Measurements from ENCODE around the gene GNB1L.

GNB1L gene

DNA sequence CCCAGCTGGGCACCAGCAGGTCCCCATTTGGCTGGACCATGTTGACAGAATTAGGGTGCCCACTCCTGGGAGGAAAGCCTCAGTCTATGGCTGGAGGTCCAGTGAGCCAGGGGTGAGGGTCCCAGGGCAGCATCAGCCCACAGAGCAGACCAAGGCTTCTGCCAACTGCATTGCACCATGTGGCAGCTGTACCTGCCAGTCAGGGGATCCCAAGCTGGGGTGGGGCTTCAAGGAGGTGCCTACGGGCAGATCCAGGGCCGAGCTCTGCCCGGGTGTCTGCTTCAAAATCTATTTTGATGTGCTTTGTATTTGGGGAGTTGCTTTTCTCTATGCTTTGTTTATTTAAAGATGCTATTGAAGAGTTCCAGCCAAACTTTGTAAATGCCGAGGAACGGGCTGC is 120.9 kb downstream of the GNB1L start:
- no peak for DNase-seq (ENCODE audit: low spot score)

All from ecto neural progenitor cell (in vitro differentiated cells).